HL-60 (cell line): ENCODE measurements around the gene EYS.

Experiments
- POLR2AphosphoS5 ChIP-seq: IDR thresholded peaks from 2 replicates; pipeline ENCODE4 v1.6.1; 2012; ENCODE audit warnings: low read depth
- REST ChIP-seq: IDR thresholded peaks from 2 replicates; pipeline ENCODE4 v1.6.1; 2012; ENCODE audit warnings: low read depth; ENCODE audit not compliant: insufficient replicate concordance
- TF ChIP-seq, protein P1 (sequence below): IDR thresholded peaks from one replicate; pipeline ENCODE4 v1.5.1; 2011; ENCODE audit warnings: low read length, control low read depth, inconsistent platforms; ENCODE audit not compliant: insufficient read depth

DNA sequence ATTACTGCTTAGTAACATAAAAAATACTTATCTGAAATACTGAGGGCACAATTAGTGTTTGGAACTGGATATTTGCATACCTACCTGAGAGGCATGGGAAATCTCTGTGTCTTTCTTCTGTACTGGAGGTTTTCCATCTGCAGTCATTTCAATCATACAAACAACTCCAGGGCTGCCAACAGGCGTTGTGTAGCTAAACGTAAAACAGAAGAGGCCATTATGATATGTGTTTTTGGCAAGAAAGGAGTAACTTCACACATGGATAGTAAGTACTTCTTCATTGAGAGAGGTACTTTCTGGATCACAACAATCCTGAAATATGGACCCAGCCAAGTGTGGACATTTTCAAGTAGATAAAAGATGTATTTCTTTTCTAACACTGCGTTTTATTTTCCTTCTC lies 1708.0 kb downstream of the EYS start:
- TF ChIP-seq, protein P1, sequence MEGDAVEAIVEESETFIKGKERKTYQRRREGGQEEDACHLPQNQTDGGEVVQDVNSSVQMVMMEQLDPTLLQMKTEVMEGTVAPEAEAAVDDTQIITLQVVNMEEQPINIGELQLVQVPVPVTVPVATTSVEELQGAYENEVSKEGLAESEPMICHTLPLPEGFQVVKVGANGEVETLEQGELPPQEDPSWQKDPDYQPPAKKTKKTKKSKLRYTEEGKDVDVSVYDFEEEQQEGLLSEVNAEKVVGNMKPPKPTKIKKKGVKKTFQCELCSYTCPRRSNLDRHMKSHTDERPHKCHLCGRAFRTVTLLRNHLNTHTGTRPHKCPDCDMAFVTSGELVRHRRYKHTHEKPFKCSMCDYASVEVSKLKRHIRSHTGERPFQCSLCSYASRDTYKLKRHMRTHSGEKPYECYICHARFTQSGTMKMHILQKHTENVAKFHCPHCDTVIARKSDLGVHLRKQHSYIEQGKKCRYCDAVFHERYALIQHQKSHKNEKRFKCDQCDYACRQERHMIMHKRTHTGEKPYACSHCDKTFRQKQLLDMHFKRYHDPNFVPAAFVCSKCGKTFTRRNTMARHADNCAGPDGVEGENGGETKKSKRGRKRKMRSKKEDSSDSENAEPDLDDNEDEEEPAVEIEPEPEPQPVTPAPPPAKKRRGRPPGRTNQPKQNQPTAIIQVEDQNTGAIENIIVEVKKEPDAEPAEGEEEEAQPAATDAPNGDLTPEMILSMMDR, result no peak
- TF ChIP-seq POLR2AphosphoS5 (no peak), REST (no peak)
